Pulmonary artery endothelial cell (primary cell): ENCODE data around the gene CARMIL3. TPM values are rescaled to one million over a fixed set of nuclear protein-coding genes. Genes with fewer than 3 reads are reported as not detected.
"Not testable (repeated sequence)": the region's sequence is repeated elsewhere in the genome, so short reads cannot be mapped to it uniquely, and the experiment has no call there.

Experiments used
- DNase-seq: peaks from one replicate; pipeline ENCODE4 v3.0.0-alpha.2; 2011; ENCODE audit warnings: low read depth, low spot score
- total RNA-seq: library from RNA; depleted of rRNA; stranded (reverse); fragments of >200 nt; gene quantifications from 2 replicates; pipeline ENCODE4 v1.2.3, GENCODE V29; 2014

The CARMIL3 gene
- total RNA-seq, result under 0.01 and 0.04 TPM in 2 replicates

DNA sequence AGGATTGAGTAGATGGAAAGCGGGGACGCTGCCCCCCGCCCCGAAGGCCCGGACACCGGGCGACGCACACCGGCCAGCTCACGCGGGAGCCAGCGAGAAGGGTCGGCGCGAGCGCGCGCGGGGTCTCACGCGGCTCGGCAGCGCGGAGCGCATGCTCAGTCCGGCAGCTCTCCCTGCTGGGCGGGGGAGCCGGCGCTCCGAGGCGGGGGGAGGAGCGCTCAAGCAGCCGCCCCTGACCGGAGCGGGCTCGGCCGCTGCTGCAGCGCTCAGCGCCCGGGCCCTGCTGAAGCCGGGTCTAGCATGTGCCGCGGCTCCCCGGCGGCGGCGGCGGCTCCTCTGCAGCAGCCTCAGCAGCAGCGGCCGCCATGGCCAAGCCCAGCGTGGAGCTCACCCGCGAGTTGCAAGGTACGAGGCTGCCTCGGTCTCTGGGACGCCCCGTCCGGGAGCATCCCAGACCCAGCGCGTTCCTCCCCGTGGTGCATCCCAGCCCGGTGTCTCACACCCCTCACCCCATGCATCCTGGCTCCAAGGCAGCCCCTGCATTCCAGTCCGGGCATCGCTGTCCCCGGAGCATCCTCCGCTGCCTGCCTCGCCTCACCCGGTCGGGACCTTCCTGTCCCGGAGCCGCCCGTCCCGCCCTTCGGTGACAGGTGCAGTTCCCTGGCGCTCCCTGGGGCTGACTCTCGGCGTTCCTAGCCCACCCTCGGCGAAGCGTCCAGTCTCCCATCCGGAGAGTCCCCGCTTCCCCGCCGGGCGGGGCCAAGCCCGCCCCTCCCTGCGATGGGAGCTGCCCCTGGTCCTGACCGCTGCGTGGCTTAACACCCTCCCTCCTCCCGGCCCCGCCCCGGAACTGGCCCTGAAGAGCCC, at the start of gene CARMIL3:
CARMIL3 (plus strand) TSS at position 221 of the 867 bp plus-strand sequence; CDS start at position 366, 145 bp downstream.
- DNase-seq, result no peak

GRCh38 chr14:24006471-24006816, 45.4 kb upstream of the CARMIL3 start:
- DNase-seq, result not testable (repeated sequence)

GRCh38 chr14:24006817-24007652, 44.8 kb upstream of the CARMIL3 start:
- DNase-seq, result not testable (repeated sequence)

- DNase-seq, result no peak
Observed at GRCh38 chr14:24011051-24011450, 40.8 kb upstream of the CARMIL3 start.

DNA sequence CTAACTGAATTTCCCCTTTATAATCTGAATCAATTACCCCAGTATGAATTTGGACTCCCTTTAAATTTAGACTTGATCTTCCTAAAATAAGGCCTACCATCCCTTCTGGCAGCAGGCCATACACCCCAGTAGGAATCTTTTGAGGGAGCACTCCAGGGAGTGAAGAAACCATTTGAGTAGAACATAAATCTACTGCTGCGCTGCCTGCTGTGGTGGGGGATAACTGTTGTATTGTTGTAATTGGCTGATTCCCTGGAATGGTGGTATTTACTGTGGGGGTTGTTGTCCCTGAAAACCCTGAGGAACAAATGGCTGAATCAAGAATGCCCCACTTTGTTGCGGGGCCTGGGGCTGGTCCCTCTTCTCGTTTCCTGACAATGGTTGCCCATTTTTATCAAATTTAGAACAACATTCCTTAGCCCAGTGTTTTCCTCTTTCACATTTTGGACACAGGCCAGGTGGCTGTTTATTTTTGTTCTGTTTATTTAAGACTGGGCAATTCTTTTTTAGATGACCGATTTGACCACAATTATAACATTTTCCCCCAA, 39.0 kb upstream of the CARMIL3 start:
- not testable (repeated sequence) for DNase-seq

DNA sequence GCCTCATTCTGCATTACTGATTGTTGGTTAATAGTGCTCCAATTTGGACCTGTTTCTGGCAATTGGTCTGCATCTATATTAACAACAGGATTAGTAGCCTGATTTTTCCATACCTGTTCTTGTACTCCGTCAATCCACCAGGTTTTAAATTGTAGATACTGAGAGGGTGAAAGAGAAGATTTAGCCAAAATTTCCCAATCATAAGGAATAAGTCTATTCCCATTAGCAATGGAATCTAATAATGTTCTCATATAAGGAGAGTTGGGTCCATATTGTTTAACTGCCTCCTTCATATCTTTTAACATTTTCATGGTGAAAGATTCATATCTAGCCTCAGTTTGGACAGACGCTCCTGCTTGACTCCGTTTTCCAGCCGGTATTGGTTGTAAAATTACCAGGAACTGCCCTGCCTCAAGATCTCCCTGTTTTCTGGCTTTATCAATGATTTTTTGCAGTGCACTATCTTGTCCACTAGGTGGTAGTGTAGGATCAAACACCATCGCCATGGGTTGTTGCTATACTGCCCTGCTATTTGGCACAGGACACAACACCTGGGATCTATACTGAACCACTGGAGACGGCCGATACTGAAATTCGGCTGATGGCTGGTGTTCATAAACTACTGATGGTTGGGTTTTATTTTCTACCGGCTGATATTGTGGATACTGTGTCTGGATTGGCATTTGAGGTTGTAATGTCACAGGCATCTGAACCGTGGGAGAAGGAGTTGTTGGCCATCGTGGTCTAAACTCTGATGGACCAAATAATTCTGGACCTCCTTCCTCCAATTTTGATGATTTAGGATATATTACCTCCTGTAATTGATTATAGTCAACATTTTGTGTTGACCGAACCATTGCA, 37.9 kb upstream of the CARMIL3 start:
- DNase-seq, result peak; percentile 20

DNA sequence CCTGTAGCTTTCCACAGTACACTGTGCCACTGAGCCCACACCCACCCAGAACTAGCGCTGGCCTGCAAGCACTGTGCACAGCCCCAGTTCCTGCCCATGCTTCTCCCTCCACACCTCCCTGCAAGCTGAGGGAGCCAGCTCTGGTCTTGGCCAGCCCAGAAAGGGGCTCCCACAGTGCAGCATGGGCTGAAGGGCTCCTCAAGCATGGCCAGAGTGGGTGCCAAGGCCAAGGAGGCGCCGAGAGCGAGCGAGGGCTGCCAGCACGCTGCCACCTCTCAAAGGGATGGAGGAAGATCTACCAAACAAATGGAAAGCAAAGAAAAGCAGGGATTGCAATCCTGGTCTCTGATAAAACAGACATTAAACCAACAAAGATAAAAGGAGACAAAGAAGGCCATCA, 36.1 kb upstream of the CARMIL3 start:
- DNase-seq, result not testable (repeated sequence)

DNA sequence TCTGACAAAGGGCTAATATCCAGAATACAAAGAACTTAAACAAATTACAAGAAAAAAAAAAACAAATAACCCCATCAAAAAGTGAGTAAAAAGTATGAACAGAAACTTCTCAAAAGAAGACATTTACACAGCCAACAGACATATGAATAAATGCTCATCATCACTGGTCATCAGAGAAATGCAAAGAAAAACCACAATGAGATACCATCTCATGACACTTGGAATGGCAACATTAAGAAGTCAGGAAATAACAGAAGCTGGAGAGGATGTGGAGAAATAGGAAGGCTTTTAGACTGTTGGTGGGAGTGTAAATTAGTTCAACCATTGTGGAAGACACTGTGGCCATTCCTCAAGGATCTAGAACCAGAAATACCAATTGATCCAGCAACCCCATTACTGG, 32.8 kb upstream of the CARMIL3 start:
- DNase-seq, result not testable (repeated sequence)

DNA sequence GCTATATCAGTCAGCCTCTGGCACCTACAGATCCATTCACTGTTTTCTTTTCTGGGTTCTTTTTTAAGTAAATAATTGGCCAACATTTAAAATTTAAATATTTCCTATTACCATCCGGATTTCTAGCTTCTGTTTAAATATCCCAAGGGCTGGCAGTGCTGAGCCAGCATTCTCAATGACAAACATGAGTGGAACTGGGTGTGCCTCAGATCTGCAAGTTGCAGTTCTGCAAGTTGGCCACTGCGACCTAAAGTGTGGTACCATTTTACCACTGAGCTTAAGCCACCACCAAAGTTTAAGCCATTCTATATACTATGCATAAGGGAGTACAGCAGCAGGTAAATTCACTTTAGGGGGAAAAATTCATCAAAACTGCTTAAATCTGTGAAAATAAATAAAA, 31.9 kb upstream of the CARMIL3 start:
- DNase-seq, result not testable (repeated sequence)

- DNase-seq, result not testable (repeated sequence)
Observed at GRCh38 chr14:24020520-24020919, 31.3 kb upstream of the CARMIL3 start.

DNA sequence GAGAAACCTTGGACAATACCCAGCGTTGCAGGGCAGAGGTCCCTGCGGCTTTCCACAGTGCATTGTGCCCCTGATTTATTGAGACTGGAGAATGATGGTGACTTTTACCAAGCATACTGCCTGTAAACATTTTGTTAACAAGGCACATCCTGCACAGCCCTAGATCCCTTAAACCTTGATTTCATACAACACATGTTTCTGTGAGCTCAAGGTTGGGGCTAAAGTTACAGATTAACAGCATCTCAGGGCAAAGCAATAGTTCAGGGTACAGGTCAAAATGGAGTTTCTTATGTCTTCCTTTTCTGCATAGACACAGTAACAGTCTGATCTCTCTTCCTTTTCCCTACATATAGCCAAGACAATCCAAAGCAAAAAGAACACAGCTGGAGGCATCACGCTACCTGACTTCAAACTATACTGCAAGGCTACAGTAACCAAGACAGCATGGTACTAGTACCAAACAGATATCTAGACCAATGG, 26.8 kb upstream of the CARMIL3 start:
- not testable (repeated sequence) for DNase-seq

GRCh38 chr14:24029687-24030086, 22.1 kb upstream of the CARMIL3 start:
- DNase-seq, result not testable (repeated sequence)

DNA sequence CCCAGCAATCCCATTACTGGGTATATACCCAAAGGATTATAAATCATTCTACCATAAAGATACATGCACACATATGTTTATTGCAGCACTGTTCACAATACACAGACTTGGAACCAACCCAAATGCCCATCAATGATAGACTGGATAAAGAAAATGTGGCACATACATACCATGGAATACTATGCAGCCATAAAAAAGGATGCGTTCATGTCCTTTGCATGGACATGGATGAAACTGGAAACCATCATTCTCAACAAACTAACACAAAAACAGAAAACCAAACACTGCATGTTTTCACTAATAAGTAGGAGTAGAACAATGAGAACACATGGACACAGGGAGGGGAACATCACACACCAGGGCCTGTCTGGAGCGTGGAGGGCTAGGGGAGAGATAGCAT, 20.5 kb upstream of the CARMIL3 start:
- not testable (repeated sequence) for DNase-seq

- DNase-seq, result no peak
Observed at GRCh38 chr14:24032727-24033418, 18.9 kb upstream of the CARMIL3 start.

DNA sequence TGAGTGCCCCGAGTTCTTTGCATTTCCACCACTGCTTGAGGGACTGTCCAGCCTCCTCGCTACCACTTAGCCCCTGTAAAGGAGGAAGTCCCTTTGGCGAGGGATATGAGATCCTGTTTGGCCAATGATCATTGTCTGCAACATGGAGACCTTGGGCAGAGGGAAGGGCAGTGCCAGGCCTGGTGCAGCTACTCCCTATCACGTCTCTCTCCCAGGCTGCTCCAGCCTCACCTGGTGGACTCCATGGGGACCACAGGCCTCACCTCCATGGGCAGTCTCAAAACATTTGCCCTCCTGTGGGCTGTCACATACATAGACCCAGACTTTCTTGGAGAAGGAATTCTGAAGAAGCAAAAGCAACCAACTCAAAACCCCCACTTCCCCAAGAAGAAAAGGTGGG, 16.0 kb upstream of the CARMIL3 start:
- DNase-seq, result not testable (repeated sequence)

DNA sequence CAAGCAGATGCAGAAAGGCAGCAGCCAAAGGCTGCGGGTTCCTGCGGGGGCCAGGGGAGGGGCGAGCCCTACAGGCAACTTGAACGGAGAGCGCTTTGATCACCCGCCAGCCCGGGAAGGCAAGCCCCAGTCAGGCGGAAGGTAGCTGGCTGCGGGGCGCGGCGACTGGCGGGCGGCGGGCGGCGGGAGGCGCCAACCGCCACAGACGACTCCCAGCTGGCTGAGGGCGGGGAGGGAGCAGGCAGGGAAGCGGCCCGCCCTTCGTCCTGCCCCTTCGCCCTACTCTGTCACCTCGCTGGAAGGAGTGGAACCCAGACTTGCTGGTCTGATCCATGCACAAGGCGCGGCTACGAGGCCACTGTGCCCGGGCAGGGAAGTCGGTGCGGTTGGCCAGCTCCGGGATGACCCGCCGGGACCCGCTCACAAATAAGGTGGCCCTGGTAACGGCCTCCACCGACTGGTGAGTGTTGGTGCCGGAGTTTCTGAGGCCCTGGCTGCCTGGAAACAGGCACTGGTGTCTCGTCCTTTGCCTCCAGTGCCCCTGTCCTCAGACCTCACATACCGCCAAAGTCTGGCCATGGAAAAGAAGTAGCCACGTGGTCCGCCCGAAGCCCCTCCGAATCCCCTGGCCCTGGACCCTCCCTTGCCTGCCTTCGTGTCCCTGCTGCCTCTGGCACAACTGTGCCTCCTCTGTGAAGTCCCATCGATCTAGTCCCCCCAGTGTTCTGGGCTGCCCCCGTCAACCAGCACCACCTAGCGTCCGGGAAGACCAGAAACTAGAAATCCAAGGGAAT, 15.4 kb upstream of the CARMIL3 start:
- DNase-seq, result no peak

GRCh38 chr14:24036963-24037657, 14.7 kb upstream of the CARMIL3 start:
- DNase-seq, result not testable (repeated sequence)

DNA sequence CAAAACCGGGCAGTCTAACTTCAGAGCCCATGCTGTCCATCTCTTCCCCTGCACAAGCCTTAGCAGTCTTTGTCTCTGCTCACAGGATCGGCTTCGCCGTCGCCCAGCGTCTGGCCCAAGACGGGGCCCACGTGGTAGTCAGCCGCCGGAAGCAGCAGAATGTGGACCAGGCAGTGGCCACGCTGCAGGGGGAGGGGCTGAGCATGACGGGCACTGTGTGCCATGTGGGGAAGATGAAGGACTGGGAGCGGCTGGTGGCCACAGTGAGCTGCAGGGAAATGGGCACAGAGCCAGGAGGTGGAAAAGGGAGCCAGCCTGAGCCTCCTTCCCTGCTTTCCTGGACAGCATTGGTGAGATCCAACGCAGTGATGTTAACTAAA, 14.2 kb upstream of the CARMIL3 start:
- DNase-seq, result no peak

- DNase-seq, result no peak
Observed at GRCh38 chr14:24038686-24039085, 13.1 kb upstream of the CARMIL3 start.
